Measurements from ENCODE around the gene CREBL2. TPM values are rescaled to one million over a fixed set of nuclear protein-coding genes. Genes with fewer than 3 reads are reported as not detected.
A peak's percentile ranks its signal among the peaks of the same experiment; 100 is the strongest.
"Not testable (repeated sequence)": the region's sequence is repeated elsewhere in the genome, so short reads cannot be mapped to it uniquely, and the experiment has no call there.

The CREBL2 gene
- total RNA-seq, 5 donors from 2014 or later (not counting 1 experiment from before 2014, with no cell fraction given): 24.4 to 37.2 (median 33.8) TPM

- Histone ChIP-seq H3K4me1 (ENCODE audit: control insufficient read depth in 1 of 2, extremely low read depth in 1 of 2, insufficient read depth in 2 of 2, low read length in 2 of 2) (peaks cover 33 to 38% of the 10 kb centered on the region in 2 experiments), H3K36me3 (ENCODE audit: control insufficient read depth in 2 of 2, extremely low read depth in 1 of 2, insufficient read depth in 1 of 2, low read length in 1 of 2) (no peaks in the 10 kb centered on the region), H3K9me3 (no peaks in the 10 kb centered on the region), H3K4me3 (ENCODE audit: control insufficient read depth in 1 of 2, extremely low read depth in 1 of 2, low read length in 1 of 2) (peak overlapping the region; percentile 38 to 72), H3K27me3 (replicated peaks in 1 of 2; ENCODE audit: control insufficient read depth in 2 of 2, extremely low read depth in 1 of 2, insufficient read depth in 2 of 2, low read length in 1 of 2) (no peaks in the 10 kb centered on the region), H3K27ac (ENCODE audit: low read length) (peak overlapping the region; percentile 60)
- Mint-ChIP-seq H3K27me3 (no peaks in the 10 kb centered on the region), H3K27ac (peak overlapping the region; percentile 98 to 99), H3K36me3 (peaks cover 11% of the 10 kb centered on the region), H3K9me3 (no peaks in the 10 kb centered on the region), H3K4me1 (peaks cover 62 to 71% (median 69%) of the 10 kb centered on the region in 3 donors), H3K4me3 (peak overlapping the region; percentile 79 to 96 (median 87))
- POLR2A ChIA-PET: interaction anchor here (0.6 to 1.5 kb wide), 3 partner anchors 10 to 42 kb away, joined by 3 read pairs; no protein-coding TSS in a partner anchor
- WGBS (ENCODE audit: insufficient coverage): no CpG with 5 or more reads among the region's 4 CpGs
- CTCF ChIA-PET: interaction anchor here (0.6 to 2.0 kb wide), 2 partner anchors 19 to 238 kb away, joined by 3 to 4 read pairs; no protein-coding TSS in a partner anchor
- DNase-seq (peak in 1 of 35 experiments; percentile 26), ATAC-seq (replicated peaks in 1 of 4) (no peak)
These were observed 1.7 kb downstream of the CREBL2 start for GRCh38 chr12:12613344-12613743.

- peak overlapping the region; percentile 17 to 96 (median 79) for H3K4me3 Mint-ChIP-seq
- peaks cover 11% of the 10 kb centered on the region for H3K36me3 Mint-ChIP-seq
These were observed 2.7 kb downstream of the CREBL2 start for GRCh38 chr12:12614342-12614741.

GRCh38 chr12:12616512-12617310 lies 5.0 kb downstream of the CREBL2 start:
- Histone ChIP-seq H3K9me3 (no peaks in the 10 kb centered on the region), H3K27me3 (replicated peaks in 1 of 2; ENCODE audit: control insufficient read depth in 2 of 2, extremely low read depth in 1 of 2, insufficient read depth in 2 of 2, low read length in 1 of 2) (no peaks in the 10 kb centered on the region), H3K27ac (ENCODE audit: low read length) (peak overlapping the region; percentile 16), H3K4me1 (ENCODE audit: control insufficient read depth in 1 of 2, extremely low read depth in 1 of 2, insufficient read depth in 2 of 2, low read length in 2 of 2) (peaks cover 40 to 53% of the 10 kb centered on the region in 2 experiments), H3K36me3 (ENCODE audit: control insufficient read depth in 2 of 2, extremely low read depth in 1 of 2, insufficient read depth in 1 of 2, low read length in 1 of 2) (peaks cover 0 to 4% of the 10 kb centered on the region in 2 donors), H3K4me3 (ENCODE audit: control insufficient read depth in 1 of 2, extremely low read depth in 1 of 2, low read length in 1 of 2) (peak overlapping the region in 1 of 2 donors; percentile 15)
- DNase-seq (peak in 1 of 35 experiments; percentile 31), ATAC-seq (replicated peaks in 1 of 4) (peak; percentile 21 to 44 (median 38))
- H3K36me3 Mint-ChIP-seq: peaks cover 18% of the 10 kb centered on the region
- no peaks in the 10 kb centered on the region for H3K9me3 Mint-ChIP-seq
- H3K27me3 Mint-ChIP-seq: no peaks in the 10 kb centered on the region
- ChIA-PET CTCF (interaction anchor here (0.6 to 1.3 kb wide), 6 partner anchors 13 to 239 kb away, joined by 3 to 4 read pairs (median 3); no protein-coding TSS in a partner anchor), POLR2A (no interaction called here)
- WGBS (ENCODE audit: insufficient coverage): 69% methylated on average over 2 of the region's 4 CpGs
- peak overlapping the region; percentile 80 to 92 for H3K27ac Mint-ChIP-seq
- H3K4me3 Mint-ChIP-seq: peak overlapping the region; percentile 0 to 32 (median 22)
- peaks cover 77 to 82% (median 78%) of the 10 kb centered on the region in 3 donors for H3K4me1 Mint-ChIP-seq

More at GRCh38 chr12:12614342-12614741, 2.7 kb downstream of the CREBL2 start:
- Histone ChIP-seq H3K27ac (ENCODE audit: low read length) (no peak overlapping the region), H3K4me3 (ENCODE audit: control insufficient read depth in 1 of 2, extremely low read depth in 1 of 2, low read length in 1 of 2) (no peak overlapping the region), H3K9me3 (no peaks in the 10 kb centered on the region), H3K27me3 (replicated peaks in 1 of 2; ENCODE audit: control insufficient read depth in 2 of 2, extremely low read depth in 1 of 2, insufficient read depth in 2 of 2, low read length in 1 of 2) (no peaks in the 10 kb centered on the region), H3K4me1 (ENCODE audit: control insufficient read depth in 1 of 2, extremely low read depth in 1 of 2, insufficient read depth in 2 of 2, low read length in 2 of 2) (peaks cover 33 to 42% of the 10 kb centered on the region in 2 experiments), H3K36me3 (ENCODE audit: control insufficient read depth in 2 of 2, extremely low read depth in 1 of 2, insufficient read depth in 1 of 2, low read length in 1 of 2) (peaks cover 0 to 4% of the 10 kb centered on the region in 2 donors)
- ATAC-seq (replicated peaks in 1 of 4) (no peak), DNase-seq (no peak)
- peak overlapping the region; percentile 59 to 81 for H3K27ac Mint-ChIP-seq
- peaks cover 65 to 72% (median 70%) of the 10 kb centered on the region in 3 donors for H3K4me1 Mint-ChIP-seq
- 100% methylated on average over 2 of the region's 4 CpGs for WGBS (ENCODE audit: insufficient coverage)
- no peaks in the 10 kb centered on the region for H3K27me3 Mint-ChIP-seq
- POLR2A ChIA-PET: interaction anchor here in 1 of 2 donors (0.5 kb wide), 1 partner anchor 185 kb away, joined by 3 read pairs; no protein-coding TSS in a partner anchor
- H3K9me3 Mint-ChIP-seq: no peaks in the 10 kb centered on the region
- CTCF ChIA-PET: interaction anchor here (0.5 to 0.7 kb wide), 4 partner anchors 65 to 237 kb away, joined by 3 to 5 read pairs (median 4); no protein-coding TSS in a partner anchor

GRCh38 chr12:12618064-12618463 lies 6.4 kb downstream of the CREBL2 start:
- DNase-seq; H3K27me3 Mint-ChIP-seq; H3K27ac Mint-ChIP-seq; H3K27me3 ChIP-seq (replicated peaks in 1 of 2; ENCODE audit: control insufficient read depth in 2 of 2, extremely low read depth in 1 of 2, insufficient read depth in 2 of 2, low read length in 1 of 2); H3K4me3 ChIP-seq (ENCODE audit: control insufficient read depth in 1 of 2, extremely low read depth in 1 of 2, low read length in 1 of 2); ATAC-seq (replicated peaks in 1 of 4); H3K36me3 ChIP-seq (ENCODE audit: control insufficient read depth in 2 of 2, extremely low read depth in 1 of 2, insufficient read depth in 1 of 2, low read length in 1 of 2); H3K9me3 ChIP-seq; H3K9me3 Mint-ChIP-seq; H3K4me3 Mint-ChIP-seq; POLR2A ChIA-PET; H3K27ac ChIP-seq (ENCODE audit: low read length); CTCF ChIA-PET: not testable (repeated sequence)
- WGBS (ENCODE audit: insufficient coverage): 100% methylated on average over 2 of the region's 23 CpGs
- Mint-ChIP-seq H3K36me3 (peaks cover 18% of the 10 kb centered on the region), H3K4me1 (peaks cover 81 to 86% (median 84%) of the 10 kb centered on the region in 3 donors)
- peaks cover 48 to 51% of the 10 kb centered on the region in 2 experiments for H3K4me1 ChIP-seq (ENCODE audit: control insufficient read depth in 1 of 2, extremely low read depth in 1 of 2, insufficient read depth in 2 of 2, low read length in 2 of 2)

GRCh38 chr12:12620730-12621315 lies 9.1 kb downstream of the CREBL2 start:
- peaks cover 0 to 6% (median 0%) of the 10 kb centered on the region in 3 donors for H3K9me3 Mint-ChIP-seq
- H3K27me3 Mint-ChIP-seq: no peaks in the 10 kb centered on the region
- CTCF ChIA-PET: interaction anchor here (0.7 kb wide), 3 partner anchors 67 to 221 kb away, joined by 3 read pairs; no protein-coding TSS in a partner anchor
- no peaks in the 10 kb centered on the region for H3K9me3 ChIP-seq
- POLR2A ChIA-PET: interaction anchor here in 1 of 2 donors (0.6 kb wide), 1 partner anchor 1743 kb away, joined by 3 read pairs; no protein-coding TSS in a partner anchor
- H3K27ac Mint-ChIP-seq: peak overlapping the region; percentile 90 to 94
- WGBS (ENCODE audit: insufficient coverage): 93% methylated on average over 3 of the region's 6 CpGs
- peaks cover 83 to 88% (median 84%) of the 10 kb centered on the region in 3 donors for H3K4me1 Mint-ChIP-seq
- ATAC-seq (replicated peaks in 1 of 4) (no peak), DNase-seq (no peak)
- no peak overlapping the region for H3K4me3 ChIP-seq (ENCODE audit: control insufficient read depth in 1 of 2, extremely low read depth in 1 of 2, low read length in 1 of 2)
- H3K36me3 ChIP-seq (ENCODE audit: control insufficient read depth in 2 of 2, extremely low read depth in 1 of 2, insufficient read depth in 1 of 2, low read length in 1 of 2): peaks cover 0 to 7% of the 10 kb centered on the region in 2 donors
- peaks cover 20% of the 10 kb centered on the region for H3K36me3 Mint-ChIP-seq
- peak overlapping the region in 1 of 3 donors; percentile 42 for H3K4me3 Mint-ChIP-seq
- H3K27me3 ChIP-seq (replicated peaks in 1 of 2; ENCODE audit: control insufficient read depth in 2 of 2, extremely low read depth in 1 of 2, insufficient read depth in 2 of 2, low read length in 1 of 2): no peaks in the 10 kb centered on the region
- H3K27ac ChIP-seq (ENCODE audit: low read length): peak overlapping the region; percentile 21
- H3K4me1 ChIP-seq (ENCODE audit: control insufficient read depth in 1 of 2, extremely low read depth in 1 of 2, insufficient read depth in 2 of 2, low read length in 2 of 2): peaks cover 45 to 54% of the 10 kb centered on the region in 2 experiments

- Histone ChIP-seq H3K4me1 (ENCODE audit: control insufficient read depth in 1 of 2, extremely low read depth in 1 of 2, insufficient read depth in 2 of 2, low read length in 2 of 2) (peaks cover 31 to 44% of the 10 kb centered on the region in 2 experiments), H3K4me3 (ENCODE audit: control insufficient read depth in 1 of 2, extremely low read depth in 1 of 2, low read length in 1 of 2) (no peak overlapping the region), H3K27ac (ENCODE audit: low read length) (peak overlapping the region; percentile 66), H3K27me3 (replicated peaks in 1 of 2; ENCODE audit: control insufficient read depth in 2 of 2, extremely low read depth in 1 of 2, insufficient read depth in 2 of 2, low read length in 1 of 2) (no peaks in the 10 kb centered on the region), H3K36me3 (ENCODE audit: control insufficient read depth in 2 of 2, extremely low read depth in 1 of 2, insufficient read depth in 1 of 2, low read length in 1 of 2) (peaks cover 0 to 7% of the 10 kb centered on the region in 2 donors), H3K9me3 (no peaks in the 10 kb centered on the region)
- peak; percentile 90 to 91 (median 90) for ATAC-seq (replicated peaks in 1 of 4)
- peaks cover 20% of the 10 kb centered on the region for H3K36me3 Mint-ChIP-seq
- 55% methylated on average over 1 of the region's 3 CpGs for WGBS (ENCODE audit: insufficient coverage)
- H3K27me3 Mint-ChIP-seq: no peaks in the 10 kb centered on the region
- peaks cover 82 to 86% (median 84%) of the 10 kb centered on the region in 3 donors for H3K4me1 Mint-ChIP-seq
- peak overlapping the region; percentile 90 to 94 for H3K27ac Mint-ChIP-seq
- H3K4me3 Mint-ChIP-seq: peak overlapping the region; percentile 42 to 64 (median 64)
- peak in 18 of 35 experiments; percentile 5 to 67 (median 21) for DNase-seq
- H3K9me3 Mint-ChIP-seq: peaks cover 0 to 6% (median 0%) of the 10 kb centered on the region in 3 donors
- ChIA-PET POLR2A (interaction anchor here in 1 of 2 donors (1.1 kb wide), 1 partner anchor 25 kb away, joined by 3 read pairs; no protein-coding TSS in a partner anchor), CTCF (interaction anchor here (0.5 to 1.2 kb wide), 4 partner anchors 13 to 1543 kb away, joined by 3 to 4 read pairs (median 4); no protein-coding TSS in a partner anchor)
These were observed 10.7 kb downstream of the CREBL2 start for GRCh38 chr12:12622418-12622817.
